ENCODE data around the gene RSBN1.

RSBN1 gene

DNA sequence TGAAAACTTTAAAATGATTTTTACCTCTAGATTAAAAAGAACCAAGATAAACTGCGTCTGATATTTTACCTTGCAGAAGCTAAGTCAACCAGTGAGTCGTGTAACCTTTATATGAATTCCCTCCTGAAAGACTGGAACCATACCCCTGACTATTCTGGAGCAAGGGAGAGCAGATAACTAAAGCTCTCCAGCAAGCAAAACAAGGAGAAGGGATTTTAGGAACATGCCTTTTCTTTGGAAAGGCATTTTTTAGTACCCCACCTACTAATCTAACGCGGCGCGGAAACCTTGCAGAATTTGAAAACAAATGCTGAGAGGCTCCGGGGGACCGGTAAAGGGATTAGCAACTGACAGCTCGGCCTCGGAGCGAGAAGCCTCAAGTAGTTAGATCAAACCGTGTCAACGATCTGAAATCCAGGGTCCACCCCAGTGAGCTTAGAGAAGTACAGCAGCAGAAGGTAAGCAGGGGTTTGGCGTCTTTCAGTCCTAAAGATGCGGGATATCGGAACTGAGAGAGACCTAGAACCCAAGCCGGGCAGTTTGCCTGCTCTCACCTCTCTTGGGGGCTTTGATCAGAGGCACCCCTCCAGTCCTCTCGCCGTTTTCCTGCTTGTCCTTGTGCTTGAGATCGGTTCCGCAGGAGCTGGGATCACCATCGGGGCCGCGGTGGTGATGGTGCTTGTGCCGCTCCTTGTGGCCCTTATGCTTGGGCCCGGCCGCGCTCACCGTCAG lies 954 bp downstream of the RSBN1 start:
- no peak for DNase-seq

DNA sequence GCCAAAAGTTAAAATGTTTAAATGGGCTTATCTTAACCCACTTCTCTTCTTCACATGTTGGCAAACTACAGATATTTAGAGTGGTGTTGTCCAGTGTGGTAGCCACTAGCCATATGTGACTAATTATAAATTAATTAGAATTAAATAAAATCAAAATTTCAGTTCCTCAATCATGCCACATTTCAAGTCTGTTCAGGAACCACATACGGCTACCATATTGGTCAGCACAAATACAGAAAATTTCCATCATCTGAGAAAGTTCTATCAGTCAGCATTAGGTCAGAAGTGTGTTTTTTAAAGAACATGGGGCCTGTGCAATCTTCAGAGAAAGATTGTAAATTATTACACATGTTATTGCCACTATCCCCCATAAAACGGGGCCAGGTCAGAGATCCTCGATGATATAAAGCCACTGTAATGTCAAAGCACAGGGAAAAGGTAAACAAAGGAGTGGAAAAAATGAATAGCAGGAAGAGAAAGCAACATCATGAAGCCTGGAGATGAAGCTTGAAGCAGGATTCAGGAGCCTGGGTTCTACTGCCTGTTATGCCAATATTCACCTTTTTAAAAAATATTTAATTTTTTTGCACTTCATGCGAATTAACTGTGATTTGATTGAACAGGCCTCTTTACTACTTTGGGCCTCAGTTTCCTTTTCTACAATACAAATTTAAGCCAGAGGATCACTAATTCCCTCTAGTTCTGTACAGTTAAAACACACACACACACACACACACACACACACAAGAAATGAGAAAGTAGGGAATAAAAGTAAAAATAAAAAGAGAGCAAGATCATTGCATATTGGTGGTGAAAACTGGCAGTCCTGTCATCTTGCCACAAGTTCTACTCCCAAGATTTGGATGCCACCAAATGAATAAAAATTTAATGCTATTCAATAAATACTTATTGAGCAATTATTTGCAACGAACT lies 2.3 kb downstream of the RSBN1 start:
- no peak for DNase-seq

GRCh38 chr1:113808450-113809195 lies 3.7 kb downstream of the RSBN1 start:
- DNase-seq, result no peak

DNA sequence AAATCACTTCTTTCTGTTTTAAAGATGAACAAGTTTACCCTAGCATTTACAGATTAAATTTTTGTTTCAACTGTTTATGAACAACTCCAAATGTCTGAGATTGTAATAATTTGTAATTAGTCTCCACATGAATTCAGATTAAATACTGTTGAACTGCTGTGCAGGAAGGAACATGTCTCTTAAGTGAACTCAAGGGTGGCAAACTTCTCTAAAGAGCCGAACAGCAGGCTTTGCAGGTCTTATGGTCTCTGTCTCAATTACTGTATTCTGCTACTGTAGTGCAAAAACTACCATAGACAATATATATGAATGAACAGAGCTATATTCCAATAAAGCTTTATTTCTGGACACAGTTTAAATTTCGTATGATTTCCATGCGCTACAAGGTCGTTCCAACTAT lies 6.6 kb downstream of the RSBN1 start:
- no peak for DNase-seq

DNA sequence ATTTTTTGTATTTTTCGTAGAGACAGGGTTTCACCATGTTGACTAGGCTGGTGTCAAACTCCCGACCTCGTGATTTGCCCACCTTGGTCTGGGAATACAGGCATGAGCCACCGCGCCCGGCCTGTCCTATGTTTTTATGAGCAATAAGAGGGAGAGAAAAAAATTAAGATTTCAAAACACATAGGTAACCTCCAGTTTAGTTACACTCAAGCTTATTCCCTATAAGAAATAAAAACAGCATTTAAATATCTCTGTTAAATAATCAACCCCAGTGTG lies 7.1 kb downstream of the RSBN1 start:
- no peak for DNase-seq

- no peak for DNase-seq
Measured at GRCh38 chr1:113804421-113805255, 7.6 kb downstream of the RSBN1 start.

GRCh38 chr1:113802367-113803007 lies 9.8 kb downstream of the RSBN1 start:
- DNase-seq, result no peak

- DNase-seq, result no peak
Measured at GRCh38 chr1:113800487-113800886, 11.8 kb downstream of the RSBN1 start.

GRCh38 chr1:113797472-113797871 lies 14.8 kb downstream of the RSBN1 start:
- DNase-seq, result no peak

GRCh38 chr1:113793878-113794834 lies 18.1 kb downstream of the RSBN1 start:
- no peak for DNase-seq

- DNase-seq, result no peak
Measured at GRCh38 chr1:113792986-113793385, 19.3 kb downstream of the RSBN1 start.

DNA sequence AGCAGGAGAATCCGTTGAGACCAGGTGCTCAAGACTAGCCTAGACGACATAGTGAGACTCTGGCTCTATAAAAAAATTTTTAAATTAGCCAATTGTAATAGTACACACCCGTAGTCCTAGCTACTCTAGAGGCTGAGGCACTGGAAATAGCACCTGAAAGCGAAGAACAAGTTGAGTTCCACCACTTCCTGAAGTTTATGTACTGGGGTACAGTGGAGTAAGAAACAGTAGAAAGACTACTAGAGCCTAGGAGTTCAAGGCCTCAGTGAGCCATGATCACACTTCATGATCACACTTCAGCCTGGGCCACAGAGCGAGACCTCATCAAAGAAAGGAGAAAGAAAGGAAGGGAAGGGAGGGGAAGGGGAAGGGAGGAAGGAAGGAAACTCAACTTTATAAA lies 19.8 kb downstream of the RSBN1 start:
- DNase-seq, result no peak

- no peak for DNase-seq
Measured at GRCh38 chr1:113788802-113789201, 23.5 kb downstream of the RSBN1 start.

GRCh38 chr1:113787663-113788062 lies 24.6 kb downstream of the RSBN1 start:
- DNase-seq, result no peak

DNA sequence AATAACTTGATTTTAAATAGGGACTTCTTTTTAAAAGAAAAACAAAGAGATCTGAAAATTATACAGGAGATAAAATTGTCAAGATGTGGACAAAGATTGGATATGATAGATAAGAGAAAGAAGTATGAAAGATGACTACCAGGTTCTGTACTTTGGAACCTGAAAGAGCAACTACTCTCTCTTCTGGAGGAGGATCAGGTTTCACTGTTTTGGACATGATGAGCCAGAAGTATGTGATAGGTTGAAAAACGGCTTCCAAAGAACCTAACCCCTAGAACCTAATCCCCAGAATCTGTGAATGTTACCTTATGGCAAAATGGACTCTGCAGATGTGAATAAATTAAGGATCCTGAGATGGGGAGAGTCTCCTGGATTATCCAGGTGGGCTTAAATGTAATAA lies 26.2 kb downstream of the RSBN1 start:
- no peak for DNase-seq

DNA sequence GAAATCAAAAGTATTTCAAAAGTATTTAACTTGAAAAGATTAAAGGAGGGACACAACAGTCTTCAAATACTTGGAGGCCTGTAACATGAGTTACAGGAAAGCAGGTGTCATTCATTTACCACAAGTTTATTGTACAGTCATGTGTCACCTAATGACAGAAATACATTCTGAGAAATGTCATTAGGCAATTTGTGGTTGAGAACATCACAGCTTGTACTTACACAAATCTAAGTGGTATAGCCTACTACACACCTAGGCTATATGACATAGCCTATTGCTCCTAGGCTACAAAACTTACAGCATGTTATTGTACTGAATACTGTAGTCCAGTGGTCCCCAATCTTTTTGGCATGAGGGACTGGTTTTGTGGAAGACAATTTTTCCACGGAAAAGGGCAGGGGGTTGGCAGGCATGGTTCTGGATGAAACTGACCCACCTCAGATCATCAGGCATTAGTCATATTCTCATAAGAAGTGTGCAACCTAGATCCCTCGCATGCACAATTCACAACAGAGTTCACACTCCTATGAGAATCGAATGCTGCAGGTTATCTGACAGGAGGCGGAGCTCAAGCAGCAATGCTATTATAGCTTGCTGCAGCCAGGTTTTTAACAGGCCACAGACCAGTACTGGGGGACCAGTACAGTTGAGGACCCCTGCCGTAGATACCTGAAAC lies 28.0 kb downstream of the RSBN1 start:
- DNase-seq, result no peak

GRCh38 chr1:113783254-113784103 lies 28.8 kb downstream of the RSBN1 start:
- DNase-seq, result peak; percentile 39

- DNase-seq, result no peak
Measured at GRCh38 chr1:113782406-113782805, 29.9 kb downstream of the RSBN1 start.

DNA sequence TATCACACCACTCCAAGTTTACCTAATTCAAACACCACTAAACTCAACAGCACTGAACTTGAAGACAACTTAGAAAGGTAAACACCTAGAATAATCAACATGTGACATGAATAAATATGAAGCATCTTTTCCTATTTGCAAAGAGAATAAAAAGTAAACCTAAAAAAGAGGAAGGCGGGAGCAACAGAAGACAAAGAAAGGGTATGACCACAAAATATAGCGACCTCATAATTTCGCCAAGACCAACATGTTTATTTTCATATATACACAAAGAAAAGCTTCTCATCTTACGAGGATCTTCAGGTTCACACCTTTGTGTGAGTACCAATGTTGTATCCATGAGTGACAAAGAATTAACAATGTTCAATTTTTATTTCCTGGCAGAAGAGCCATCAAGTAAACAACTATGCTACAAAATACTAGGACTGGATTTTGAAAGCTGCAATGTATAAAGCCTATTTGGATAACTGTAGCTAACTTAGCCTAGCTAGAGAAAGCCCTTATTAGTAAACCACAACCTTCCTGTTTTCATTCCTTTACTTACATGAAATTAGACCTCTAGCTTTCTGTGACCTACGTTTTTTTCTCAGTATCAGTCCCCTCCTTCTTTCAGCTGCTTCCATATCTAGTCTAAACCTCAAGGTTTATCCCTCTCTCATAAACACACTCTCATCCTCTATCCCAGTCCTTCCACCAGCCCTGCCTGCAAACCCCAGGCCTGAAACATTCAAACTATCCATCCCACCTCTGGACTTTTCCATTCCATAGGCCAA lies 31.7 kb downstream of the RSBN1 start:
- no peak for DNase-seq
